ENCODE data around the gene RYR2. TPM values are rescaled to one million over a fixed set of nuclear protein-coding genes. Genes with fewer than 3 reads are reported as not detected.

RYR2 gene
- total and polyA plus RNA-seq, 2 of the 8 experiments (the other 6 are each of a cell fraction or from before 2014, with no cell fraction given) = 1.3 to 4.4 TPM

DNA sequence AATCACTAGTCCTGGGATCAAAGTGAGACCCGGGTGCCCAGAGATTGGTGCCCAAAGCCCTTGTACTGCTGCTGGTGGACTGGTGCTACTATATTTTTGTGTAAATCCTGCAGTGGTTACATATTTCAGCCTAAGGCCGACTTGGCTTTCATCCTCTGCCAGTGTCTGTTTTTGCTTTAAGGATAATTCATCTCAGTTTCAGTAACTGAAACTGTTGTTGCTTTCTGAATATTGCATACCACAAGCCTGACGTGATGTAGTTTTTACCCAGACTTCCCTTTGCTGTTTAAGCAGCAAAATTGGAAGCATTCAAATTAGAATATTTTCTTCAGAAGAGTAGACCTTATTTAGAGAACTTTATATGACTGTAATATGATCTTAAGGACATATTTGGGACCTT lies 341.8 kb downstream of the RYR2 start:
- Histone ChIP-seq H2BK12ac (ENCODE audit: low read depth, low read length) (no peak overlapping the region), H3K56ac (replicated peaks; ENCODE audit: insufficient read length, low read depth, low read length) (no peak overlapping the region), H3K4ac (replicated peaks; ENCODE audit: insufficient read length, low read depth, low read length) (no peak overlapping the region), H2AK5ac (ENCODE audit: low read depth, low read length) (no peak overlapping the region), H2AFZ (ENCODE audit: low read length) (no peak overlapping the region), H3K4me2 (ENCODE audit: insufficient read depth in 1 of 2, low read depth in 2 of 2, low read length in 2 of 2) (no peak overlapping the region), H2BK5ac (ENCODE audit: low read depth, low read length) (no peak overlapping the region), H3K79me2 (ENCODE audit: control insufficient read depth in 1 of 2, insufficient read depth in 2 of 2, low read length in 2 of 2) (no peaks in the 10 kb centered on the region), H3K23ac (ENCODE audit: insufficient read length) (no peak overlapping the region), H4K20me1 (replicated peaks in 1 of 2; ENCODE audit: control insufficient read depth in 1 of 2, insufficient read depth in 2 of 2, low read length in 2 of 2) (no peaks in the 10 kb centered on the region), H2BK20ac (ENCODE audit: low read length) (no peak overlapping the region), H3K27ac (ENCODE audit: low read depth, low read length) (no peak overlapping the region), H3K18ac (ENCODE audit: extremely low read depth, low read length) (no peak overlapping the region), H4K8ac (ENCODE audit: extremely low read depth, insufficient read depth, low read length) (no peak overlapping the region), H3K27me3 (replicated peaks in 1 of 4; ENCODE audit: control insufficient read depth in 3 of 4, extremely low read depth in 1 of 4, insufficient read depth in 3 of 4, low read length in 3 of 4) (no peaks in the 10 kb centered on the region), H4K5ac (ENCODE audit: insufficient read length, low read depth, low read length) (no peak overlapping the region), H3K23me2 (ENCODE audit: low read depth, low read length) (no peaks in the 10 kb centered on the region), H4K91ac (replicated peaks; ENCODE audit: insufficient read length, low read length) (no peak overlapping the region), H3K36me3 (ENCODE audit: control insufficient read depth in 2 of 4, insufficient read depth in 4 of 4, low read length in 3 of 4) (no peaks in the 10 kb centered on the region), H3K9me3 (ENCODE audit: insufficient read depth in 2 of 2, low read depth in 1 of 2, low read length in 1 of 2) (no peaks in the 10 kb centered on the region), H3K79me1 (ENCODE audit: low read depth, low read length) (no peaks in the 10 kb centered on the region), H3K9ac (replicated peaks in 1 of 4; ENCODE audit: extremely low read depth in 1 of 4, low read depth in 3 of 4, low read length in 3 of 4) (no peak overlapping the region), H2BK15ac (ENCODE audit: low read length) (no peak overlapping the region), H3K4me3 (ENCODE audit: extremely low read depth in 1 of 4, insufficient read depth in 2 of 4, low read depth in 3 of 4, low read length in 4 of 4) (no peak overlapping the region), H2BK120ac (replicated peaks; ENCODE audit: low read depth, low read length) (no peak overlapping the region), H3K14ac (ENCODE audit: insufficient read length) (no peak overlapping the region), H3K4me1 (replicated peaks in 1 of 4; ENCODE audit: control insufficient read depth in 3 of 4, insufficient read depth in 4 of 4, low read length in 3 of 4) (no peaks in the 10 kb centered on the region)
- POLR2A ChIA-PET (ENCODE audit: partially characterized antibody) = no interaction called here
- no peak for FAIRE-seq
- CTCF ChIA-PET (ENCODE audit: partially characterized antibody) = interaction anchor here (0.8 kb wide), 1 partner anchor 403 kb away, joined by 4 read pairs; no protein-coding TSS in a partner anchor
- 81% methylated on average over 3 of the region's 3 CpGs; no CpG with 5 or more reads in 1 of the 2 experiments for WGBS, 2 experiments (ENCODE audit: extremely low coverage in 1 of 2, insufficient coverage in 1 of 2, insufficient read length in 1 of 2, insufficient replicate concordance in 2 of 2, low coverage in 1 of 2, low lambda C conversion rate in 2 of 2, missing lambda C conversion rate in 1 of 2)
- DNase-seq (ENCODE audit: low read depth in 1 of 2, low spot score in 2 of 2) = no peak
- TF ChIP-seq SAP30 (IDR thresholded peaks at IDR 0.05; ENCODE audit: insufficient read depth, insufficient replicate concordance, low read length) (no peak), MAFK (IDR thresholded peaks at IDR 0.05; ENCODE audit: low read depth, low read length) (no peak), YY1 (IDR thresholded peaks at IDR 0.05; ENCODE audit: low read depth, low read length) (no peak), SIN3A (conservative IDR thresholded peaks at IDR 0.05 in 1 of 2, IDR thresholded peaks at IDR 0.05 in 1 of 2; ENCODE audit: low read depth in 1 of 2, low read length in 2 of 2) (no peak), JUND (IDR thresholded peaks at IDR 0.05; ENCODE audit: low read length) (no peak), FOSL1 (IDR thresholded peaks at IDR 0.05; ENCODE audit: insufficient read depth, low read depth, low read length) (no peak), BCL11A (IDR thresholded peaks at IDR 0.05; ENCODE audit: low read depth in 2 of 2, low read length in 2 of 2) (no peak), RNF2 (IDR thresholded peaks at IDR 0.05; ENCODE audit: borderline replicate concordance, low read depth, low read length, missing control alignments, poor library complexity, severe bottlenecking) (no peak), CBX5 (IDR thresholded peaks at IDR 0.05; ENCODE audit: low read depth, low read length) (no peak), SIRT6 (IDR thresholded peaks at IDR 0.05; ENCODE audit: low read length) (no peak), KDM5A (IDR thresholded peaks at IDR 0.05; ENCODE audit: low read length) (no peak), RFX5 (IDR thresholded peaks at IDR 0.05; ENCODE audit: borderline replicate concordance, low read depth, low read length) (no peak), CHD2 (IDR thresholded peaks at IDR 0.05; ENCODE audit: low read length) (no peak)
- TF ChIP-seq, protein P1, sequence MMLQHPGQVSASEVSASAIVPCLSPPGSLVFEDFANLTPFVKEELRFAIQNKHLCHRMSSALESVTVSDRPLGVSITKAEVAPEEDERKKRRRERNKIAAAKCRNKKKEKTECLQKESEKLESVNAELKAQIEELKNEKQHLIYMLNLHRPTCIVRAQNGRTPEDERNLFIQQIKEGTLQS (IDR thresholded peaks at IDR 0.05; ENCODE audit: insufficient read depth, low read depth, low read length) = no peak
